ENCODE results near the gene NOS1. TPM values are rescaled to one million over a fixed set of nuclear protein-coding genes. Genes with fewer than 3 reads are reported as not detected.

The NOS1 gene
- total and polyA plus RNA-seq, 2 of the 8 experiments (the other 6 are each of a cell fraction or from before 2014, with no cell fraction given): 1.5 to 2.0 TPM

GRCh38 chr12:117360551-117361346, 677 bp downstream of the NOS1 start (continued):
- TF ChIP-seq CHD7 (IDR thresholded peaks at IDR 0.05; ENCODE audit: insufficient replicate concordance, low read length) (no peak), TAF1 (IDR thresholded peaks at IDR 0.05; ENCODE audit: low read depth, low read length) (0 out of 2 replicates have a peak, but pooled peaks have one; percentile 28), MAX (IDR thresholded peaks at IDR 0.05) (no peak; the same call in 1 of the 2 replicates), ASH2L (IDR thresholded peaks at IDR 0.05; ENCODE audit: low read length) (peak; percentile 87), EGR1 (IDR thresholded peaks at IDR 0.05; ENCODE audit: borderline replicate concordance, low read depth, low read length) (peak; percentile 32; the same call in 1 of the 2 replicates), CTCF (IDR thresholded peaks at IDR 0.05; ENCODE audit: control extremely low read depth in 1 of 3, insufficient read depth in 1 of 3, low read depth in 1 of 3, low read length in 3 of 3) (no peak), CHD2 (IDR thresholded peaks at IDR 0.05; ENCODE audit: low read length) (no peak)

All from H1 (cell line).